ENCODE data around the gene CBFA2T2.

DNA sequence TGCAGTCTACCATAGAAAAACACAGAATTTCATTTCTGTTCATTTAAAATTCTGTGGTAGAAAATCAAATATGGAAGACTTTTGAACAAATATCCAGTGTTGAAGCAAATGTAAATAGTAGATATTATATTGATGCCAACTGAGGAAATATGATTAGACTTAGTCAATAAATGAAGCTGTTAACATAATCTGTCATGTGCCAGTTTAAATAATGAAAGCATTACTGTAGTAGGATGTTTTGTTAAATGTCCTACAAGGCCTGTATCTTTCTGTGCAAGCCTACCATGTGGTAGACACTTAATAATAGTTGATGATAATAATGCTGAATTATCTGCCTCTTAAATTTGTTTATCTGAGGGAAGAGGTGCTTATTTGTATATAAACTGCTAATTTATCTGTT, 55.9 kb downstream of the CBFA2T2 start:
- TF ChIP-seq, protein P1, sequence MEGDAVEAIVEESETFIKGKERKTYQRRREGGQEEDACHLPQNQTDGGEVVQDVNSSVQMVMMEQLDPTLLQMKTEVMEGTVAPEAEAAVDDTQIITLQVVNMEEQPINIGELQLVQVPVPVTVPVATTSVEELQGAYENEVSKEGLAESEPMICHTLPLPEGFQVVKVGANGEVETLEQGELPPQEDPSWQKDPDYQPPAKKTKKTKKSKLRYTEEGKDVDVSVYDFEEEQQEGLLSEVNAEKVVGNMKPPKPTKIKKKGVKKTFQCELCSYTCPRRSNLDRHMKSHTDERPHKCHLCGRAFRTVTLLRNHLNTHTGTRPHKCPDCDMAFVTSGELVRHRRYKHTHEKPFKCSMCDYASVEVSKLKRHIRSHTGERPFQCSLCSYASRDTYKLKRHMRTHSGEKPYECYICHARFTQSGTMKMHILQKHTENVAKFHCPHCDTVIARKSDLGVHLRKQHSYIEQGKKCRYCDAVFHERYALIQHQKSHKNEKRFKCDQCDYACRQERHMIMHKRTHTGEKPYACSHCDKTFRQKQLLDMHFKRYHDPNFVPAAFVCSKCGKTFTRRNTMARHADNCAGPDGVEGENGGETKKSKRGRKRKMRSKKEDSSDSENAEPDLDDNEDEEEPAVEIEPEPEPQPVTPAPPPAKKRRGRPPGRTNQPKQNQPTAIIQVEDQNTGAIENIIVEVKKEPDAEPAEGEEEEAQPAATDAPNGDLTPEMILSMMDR (IDR thresholded peaks at IDR 0.05; ENCODE audit: extremely low read depth in 1 of 2, insufficient read depth in 1 of 2, low read depth in 1 of 2, low read length in 2 of 2): no peak
- TF ChIP-seq GATA2 (IDR thresholded peaks at IDR 0.05; ENCODE audit: insufficient read depth, insufficient read length, low read depth, low read length) (no peak), POLR2AphosphoS5 (IDR thresholded peaks at IDR 0.05; ENCODE audit: insufficient read depth, low read depth, low read length) (no peak), POLR2A (IDR thresholded peaks at IDR 0.05; ENCODE audit: low read depth, low read length) (no peak), EZH2 (IDR thresholded peaks at IDR 0.05; ENCODE audit: borderline replicate concordance, low read depth, low read length, severe bottlenecking) (no peak), JUN (IDR thresholded peaks at IDR 0.05; ENCODE audit: borderline replicate concordance, insufficient read depth, insufficient read length, low read depth) (no peak), FOS (IDR thresholded peaks at IDR 0.05; ENCODE audit: borderline replicate concordance, insufficient read depth, low read length) (no peak), MYC (IDR thresholded peaks at IDR 0.05; ENCODE audit: low read depth, low read length) (no peak)
- TF ChIP-seq, protein P2, sequence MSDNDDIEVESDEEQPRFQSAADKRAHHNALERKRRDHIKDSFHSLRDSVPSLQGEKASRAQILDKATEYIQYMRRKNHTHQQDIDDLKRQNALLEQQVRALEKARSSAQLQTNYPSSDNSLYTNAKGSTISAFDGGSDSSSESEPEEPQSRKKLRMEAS (IDR thresholded peaks at IDR 0.05; ENCODE audit: insufficient read depth, insufficient read length): no peak
